ENCODE measurements around the gene PTBP1. TPM values are rescaled to one million over a fixed set of nuclear protein-coding genes. Genes with fewer than 3 reads are reported as not detected.

PTBP1 gene
- total RNA-seq (100 to 1,000 TPM; 236 to 354 TPM), polyA plus RNA-seq (ENCODE audit: insufficient read length in 6 of 6) (100 to 1,000 TPM; 317 to 374 (median 340) TPM)
- long read RNA-seq, donor 1, transcript PTBP1-201 (14 exons, 3,155 nt), result minor isoform, 6 of 86 reads
- long read RNA-seq, donor 1, transcript PTBP1-203 (15 exons, 3,598 nt), result major isoform, 11 of 86 reads
- long read RNA-seq, donor 1, partial matches to known transcripts, result 67 of 86 reads
- long read RNA-seq, donor 1, other reads (novel, unspliced or antisense), result 0 of 86 reads
- long read RNA-seq, donor 2, transcript PTBP1-201 (14 exons, 3,155 nt), result major isoform, 6 of 107 reads
- long read RNA-seq, donor 2, transcript PTBP1-203 (15 exons, 3,598 nt), result major isoform, 6 of 107 reads
- long read RNA-seq, donor 2, partial matches to known transcripts, result 77 of 107 reads
- long read RNA-seq, donor 2, other reads (novel, unspliced or antisense), result 12 of 107 reads
- long read RNA-seq, donor 3, transcript PTBP1-201 (14 exons, 3,155 nt), result minor isoform, 6 of 23 reads
- long read RNA-seq, donor 3, transcript PTBP1-203 (15 exons, 3,598 nt), result major isoform, 11 of 23 reads
- long read RNA-seq, donor 3, partial matches to known transcripts, result 0 of 23 reads
- long read RNA-seq, donor 3, other reads (novel, unspliced or antisense), result 5 of 23 reads
- long read RNA-seq, donor 4, partial matches to known transcripts, result 3 of 14 reads
- long read RNA-seq, donor 4, other reads (novel, unspliced or antisense), result 9 of 14 reads
- long read RNA-seq, donor 5, transcript PTBP1-203 (15 exons, 3,598 nt), result major isoform, 10 of 51 reads
- long read RNA-seq, donor 5, partial matches to known transcripts, result 37 of 51 reads
- long read RNA-seq, donor 5, other reads (novel, unspliced or antisense), result 0 of 51 reads
- long read RNA-seq, donor 6, transcript PTBP1-203 (15 exons, 3,598 nt), result major isoform, 9 of 38 reads
- long read RNA-seq, donor 6, partial matches to known transcripts, result 18 of 38 reads
- long read RNA-seq, donor 6, other reads (novel, unspliced or antisense), result 5 of 38 reads
- long read RNA-seq, donor 7, transcript PTBP1-201 (14 exons, 3,155 nt), result major isoform, 8 of 15 reads
- long read RNA-seq, donor 7, transcript PTBP1-203 (15 exons, 3,598 nt), result minor isoform, 7 of 15 reads
- long read RNA-seq, donor 7, partial matches to known transcripts, result 0 of 15 reads
- long read RNA-seq, donor 7, other reads (novel, unspliced or antisense), result 0 of 15 reads
- long read RNA-seq, donor 8, transcript PTBP1-201 (14 exons, 3,155 nt), result minor isoform, 6 of 45 reads
- long read RNA-seq, donor 8, transcript PTBP1-203 (15 exons, 3,598 nt), result major isoform, 13 of 45 reads
- long read RNA-seq, donor 8, partial matches to known transcripts, result 25 of 45 reads
- long read RNA-seq, donor 8, other reads (novel, unspliced or antisense), result 0 of 45 reads
- long read RNA-seq, donor 9, result 0 reads
- long read RNA-seq, donor 10, partial matches to known transcripts, result 0 of 16 reads
- long read RNA-seq, donor 10, other reads (novel, unspliced or antisense), result 11 of 16 reads
- long read RNA-seq, donor 11, result 0 reads
- long read RNA-seq, donor 12, transcript PTBP1-203 (15 exons, 3,598 nt), result major isoform, 17 of 35 reads
- long read RNA-seq, donor 12, transcript PTBP1-201 (14 exons, 3,155 nt), result minor isoform, 5 of 35 reads
- long read RNA-seq, donor 12, partial matches to known transcripts, result 5 of 35 reads
- long read RNA-seq, donor 12, other reads (novel, unspliced or antisense), result 5 of 35 reads

DNA sequence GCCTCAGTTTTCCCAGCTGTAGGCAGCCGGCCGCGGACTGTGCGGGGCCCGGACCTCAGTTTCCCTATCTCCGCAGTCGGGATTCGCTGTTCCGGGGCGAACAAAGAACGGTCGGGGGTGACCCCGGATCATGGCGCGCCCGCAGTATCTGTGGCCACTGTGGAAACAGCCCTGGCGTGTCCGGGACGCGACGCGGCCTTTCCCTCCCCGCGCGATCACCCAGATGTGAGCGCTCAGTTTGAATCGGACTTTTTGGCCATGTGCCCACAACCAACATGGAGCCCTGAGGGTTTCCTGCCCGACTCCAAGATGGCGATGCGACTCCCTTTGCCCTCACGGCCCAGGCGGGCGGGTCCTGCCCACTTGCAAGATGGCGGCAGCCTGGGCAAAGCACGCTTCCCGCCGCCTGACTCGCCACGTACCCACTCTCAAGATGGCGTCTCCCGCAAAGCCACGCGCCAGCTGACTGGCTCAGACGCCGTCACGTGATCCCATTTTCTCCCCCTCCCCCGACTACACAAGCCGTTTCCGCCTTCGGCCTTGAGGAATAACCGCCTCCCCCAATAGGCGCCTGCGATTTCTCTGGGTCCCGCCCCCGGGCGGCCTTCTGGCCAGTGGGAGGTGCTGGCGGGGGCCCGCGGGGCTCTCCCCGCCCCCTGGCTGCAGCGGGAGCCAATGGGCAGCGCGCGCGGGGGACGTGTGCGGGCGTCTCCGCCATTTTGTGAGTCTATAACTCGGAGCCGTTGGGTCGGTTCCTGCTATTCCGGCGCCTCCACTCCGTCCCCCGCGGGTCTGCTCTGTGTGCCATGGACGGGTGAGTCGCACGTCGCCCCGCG, at the start of gene PTBP1:
PTBP1 (plus strand) TSS at position 761 of the 836 bp plus-strand sequence; CDS start at position 807, 46 bp downstream.
- peaks cover 0 to 30% of the 10 kb centered on the region in 2 donors for H3K36me3 ChIP-seq
- peak; percentile 100 for DNase-seq
- H3K27ac ChIP-seq, result peak within 1 kb of the TSS; percentile 95 to 97
- peak within 1 kb of the TSS; percentile 82 to 94 for H3K4me3 ChIP-seq
- no peaks in the 10 kb centered on the region for H3K27me3 ChIP-seq
- H3K9me3 ChIP-seq, result no peaks in the 10 kb centered on the region
- peaks cover 28 to 61% of the 10 kb centered on the region in 2 donors for H3K4me1 ChIP-seq
- TF ChIP-seq, protein P1, sequence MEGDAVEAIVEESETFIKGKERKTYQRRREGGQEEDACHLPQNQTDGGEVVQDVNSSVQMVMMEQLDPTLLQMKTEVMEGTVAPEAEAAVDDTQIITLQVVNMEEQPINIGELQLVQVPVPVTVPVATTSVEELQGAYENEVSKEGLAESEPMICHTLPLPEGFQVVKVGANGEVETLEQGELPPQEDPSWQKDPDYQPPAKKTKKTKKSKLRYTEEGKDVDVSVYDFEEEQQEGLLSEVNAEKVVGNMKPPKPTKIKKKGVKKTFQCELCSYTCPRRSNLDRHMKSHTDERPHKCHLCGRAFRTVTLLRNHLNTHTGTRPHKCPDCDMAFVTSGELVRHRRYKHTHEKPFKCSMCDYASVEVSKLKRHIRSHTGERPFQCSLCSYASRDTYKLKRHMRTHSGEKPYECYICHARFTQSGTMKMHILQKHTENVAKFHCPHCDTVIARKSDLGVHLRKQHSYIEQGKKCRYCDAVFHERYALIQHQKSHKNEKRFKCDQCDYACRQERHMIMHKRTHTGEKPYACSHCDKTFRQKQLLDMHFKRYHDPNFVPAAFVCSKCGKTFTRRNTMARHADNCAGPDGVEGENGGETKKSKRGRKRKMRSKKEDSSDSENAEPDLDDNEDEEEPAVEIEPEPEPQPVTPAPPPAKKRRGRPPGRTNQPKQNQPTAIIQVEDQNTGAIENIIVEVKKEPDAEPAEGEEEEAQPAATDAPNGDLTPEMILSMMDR (IDR thresholded peaks at IDR 0.05), result peak in 1 of 2 donors; percentile 6
- peak; percentile 88 for ATAC-seq
- intact Hi-C loops (cut with DNase I), result no loop called here

DNA sequence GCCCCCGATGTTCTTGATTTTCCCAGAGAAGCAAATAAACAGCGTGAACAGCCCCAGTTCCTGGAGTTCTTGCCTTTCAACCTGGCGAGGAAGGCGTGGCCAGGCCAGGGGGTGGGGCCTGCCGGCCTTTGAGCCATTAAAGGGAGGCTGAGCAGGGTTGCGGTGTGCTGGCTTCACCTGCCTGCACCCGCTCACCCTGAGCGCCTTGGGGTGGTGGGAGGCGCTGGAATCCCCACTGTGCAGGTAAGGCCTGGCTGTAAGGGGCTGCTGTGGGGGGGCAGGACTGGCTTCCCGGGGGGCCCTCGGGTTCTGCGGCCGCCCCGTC, 49.0 kb upstream of the PTBP1 start:
- H3K4me3 ChIP-seq, result no peak overlapping the region
- no peak overlapping the region for H3K27ac ChIP-seq
- peaks cover 0 to 10% of the 10 kb centered on the region in 2 donors for H3K4me1 ChIP-seq
- ATAC-seq, result no peak
- peaks cover 0 to 29% of the 10 kb centered on the region in 2 donors for H3K27me3 ChIP-seq
- TF ChIP-seq, protein P1 (IDR thresholded peaks at IDR 0.05), result no peak
- peaks cover 0 to 20% of the 10 kb centered on the region in 2 donors for H3K9me3 ChIP-seq
- H3K36me3 ChIP-seq, result no peaks in the 10 kb centered on the region
- DNase-seq, result peak in 1 of 4 donors; percentile 44
- intact Hi-C loops (cut with DNase I), result no loop called here

DNA sequence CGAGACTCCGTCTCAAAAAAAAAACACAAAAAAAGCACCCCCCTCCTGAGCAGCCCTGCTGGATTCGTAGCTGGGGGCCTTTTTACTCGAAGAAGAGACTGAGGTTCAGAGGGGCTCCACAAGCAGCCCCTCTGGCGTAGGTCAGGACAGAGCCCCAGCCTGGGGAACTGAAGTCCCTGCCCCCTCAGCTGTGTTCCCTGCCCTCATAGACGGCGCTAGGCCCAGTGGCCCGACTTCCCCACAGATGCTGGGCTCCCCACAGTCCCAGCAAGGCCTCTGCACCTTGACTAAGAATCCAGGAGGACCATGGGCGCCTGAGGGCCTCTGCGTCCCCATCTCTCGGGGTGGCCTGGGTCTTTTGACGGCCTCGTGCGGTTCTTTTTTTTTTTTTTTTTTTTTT, 47.4 kb upstream of the PTBP1 start:
- H3K27ac ChIP-seq, result no peak overlapping the region
- no peak for DNase-seq
- intact Hi-C loops (cut with DNase I), result no loop called here
- TF ChIP-seq, protein P1 (IDR thresholded peaks at IDR 0.05), result no peak
- H3K27me3 ChIP-seq, result peaks cover 0 to 29% of the 10 kb centered on the region in 2 donors
- no peak overlapping the region for H3K4me3 ChIP-seq
- ATAC-seq, result no peak
- no peaks in the 10 kb centered on the region for H3K36me3 ChIP-seq
- H3K4me1 ChIP-seq, result peaks cover 0 to 10% of the 10 kb centered on the region in 2 donors
- H3K9me3 ChIP-seq, result peaks cover 0 to 15% of the 10 kb centered on the region in 2 donors

All from left lung (tissue), 14 donors.